Kidney glomerular epithelial cell (primary cell): ENCODE measurements around the gene EPRS1.
"Not testable (repeated sequence)": the region's sequence is repeated elsewhere in the genome, so short reads cannot be mapped to it uniquely, and the experiment has no call there.

Source experiments
- DNase-seq: peaks from one replicate; lab custom pipeline; 2025; lab: John Stamatoyannopoulos, UW

Gene EPRS1

DNA sequence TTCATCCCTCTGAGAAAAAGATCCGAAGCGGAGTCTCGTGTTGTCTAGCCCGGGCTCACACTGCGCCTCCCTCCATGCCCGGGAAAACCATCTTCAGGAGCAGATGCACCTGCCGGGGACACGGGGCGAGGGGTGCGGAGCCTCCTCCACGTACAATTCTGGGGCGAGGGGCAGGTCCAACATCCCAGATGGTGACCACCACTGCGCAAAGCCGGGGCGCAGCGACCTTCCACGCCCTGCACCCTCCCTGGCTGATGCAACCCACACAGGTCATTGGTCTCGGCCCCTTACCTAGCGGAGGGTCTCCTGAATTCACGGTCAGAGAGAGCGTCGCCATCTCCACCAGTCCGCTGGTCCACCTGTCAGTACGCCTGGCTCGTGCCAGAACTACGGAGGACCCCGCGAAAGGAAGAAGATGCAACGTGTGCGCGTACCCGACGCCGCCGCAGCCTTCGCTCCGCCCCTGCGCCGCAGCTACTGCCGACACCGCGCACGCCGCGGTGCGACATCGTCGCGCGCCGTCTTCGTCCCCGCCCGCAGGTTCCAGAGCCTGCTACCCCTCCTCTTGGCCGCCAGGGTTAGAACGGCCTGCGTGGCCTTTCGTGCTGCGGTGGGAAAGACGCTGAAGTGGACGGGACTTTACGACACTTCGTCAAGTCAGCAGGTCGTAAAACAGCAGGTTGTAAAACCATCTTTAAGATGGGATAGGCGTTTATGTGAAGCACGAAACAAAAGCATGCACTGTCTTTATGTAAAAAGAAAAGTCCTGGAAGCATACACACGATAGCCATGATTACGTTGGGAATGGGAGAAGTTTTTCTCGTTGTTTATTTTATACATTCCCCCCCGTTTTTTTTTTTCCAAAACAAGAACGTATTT is at the start of gene EPRS1:
EPRS1 (minus strand) TSS at position 454 of the 879 bp plus-strand sequence; CDS start at position 337, 117 bp downstream.
- peak; percentile 98 for DNase-seq

DNA sequence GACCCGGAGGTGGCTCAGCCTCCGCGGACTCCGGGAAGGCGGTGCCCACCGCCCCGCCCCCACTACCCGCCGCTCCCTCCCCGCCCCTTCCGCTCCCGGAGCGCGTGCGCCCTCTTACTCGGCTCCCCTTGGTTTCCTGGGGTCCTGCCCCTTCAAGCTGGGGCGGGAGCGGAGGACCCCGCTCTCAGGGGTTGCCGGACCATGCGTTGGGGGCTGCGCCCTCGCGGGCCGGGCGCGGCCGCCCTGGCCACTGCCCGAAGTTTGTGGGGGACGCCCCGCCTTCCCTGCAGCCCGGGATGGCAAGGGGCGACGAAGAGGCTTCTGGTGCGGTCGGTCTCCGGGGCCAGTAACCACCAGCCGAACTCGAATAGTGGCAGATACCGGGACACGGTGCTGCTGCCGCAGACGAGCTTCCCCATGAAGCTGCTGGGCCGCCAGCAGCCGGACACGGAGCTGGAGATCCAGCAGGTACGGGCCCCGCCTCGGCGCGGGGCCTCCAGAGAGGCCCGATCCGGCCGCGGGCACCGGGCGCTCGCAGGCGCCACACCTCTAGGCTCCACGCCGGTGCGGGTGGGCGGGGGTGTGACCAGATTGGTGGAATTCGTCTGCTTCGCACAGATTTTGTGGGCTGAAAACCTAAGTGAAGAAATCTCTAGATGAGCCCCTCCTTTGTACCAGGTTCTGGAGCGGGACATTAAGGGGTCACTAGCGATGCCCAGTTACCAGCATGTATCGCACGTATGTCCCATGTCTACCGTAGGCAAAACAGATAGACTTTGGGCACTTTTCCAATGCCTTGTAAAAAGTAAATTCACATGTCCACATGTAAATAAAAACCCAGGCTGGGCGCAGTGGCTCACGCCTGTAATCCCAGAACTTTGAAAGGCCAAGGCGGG is 48.0 kb upstream of the EPRS1 start, which contains the start of gene IARS2:
IARS2 (plus strand) TSS at position 117 of the 896 bp plus-strand sequence; CDS start at position 202, 85 bp downstream.
- peak; percentile 50 for DNase-seq

- no peak for DNase-seq
Observed at GRCh38 chr1:220093361-220094015, 47.2 kb upstream of the EPRS1 start.

GRCh38 chr1:220092694-220093093 is 46.4 kb upstream of the EPRS1 start:
- no peak for DNase-seq

DNA sequence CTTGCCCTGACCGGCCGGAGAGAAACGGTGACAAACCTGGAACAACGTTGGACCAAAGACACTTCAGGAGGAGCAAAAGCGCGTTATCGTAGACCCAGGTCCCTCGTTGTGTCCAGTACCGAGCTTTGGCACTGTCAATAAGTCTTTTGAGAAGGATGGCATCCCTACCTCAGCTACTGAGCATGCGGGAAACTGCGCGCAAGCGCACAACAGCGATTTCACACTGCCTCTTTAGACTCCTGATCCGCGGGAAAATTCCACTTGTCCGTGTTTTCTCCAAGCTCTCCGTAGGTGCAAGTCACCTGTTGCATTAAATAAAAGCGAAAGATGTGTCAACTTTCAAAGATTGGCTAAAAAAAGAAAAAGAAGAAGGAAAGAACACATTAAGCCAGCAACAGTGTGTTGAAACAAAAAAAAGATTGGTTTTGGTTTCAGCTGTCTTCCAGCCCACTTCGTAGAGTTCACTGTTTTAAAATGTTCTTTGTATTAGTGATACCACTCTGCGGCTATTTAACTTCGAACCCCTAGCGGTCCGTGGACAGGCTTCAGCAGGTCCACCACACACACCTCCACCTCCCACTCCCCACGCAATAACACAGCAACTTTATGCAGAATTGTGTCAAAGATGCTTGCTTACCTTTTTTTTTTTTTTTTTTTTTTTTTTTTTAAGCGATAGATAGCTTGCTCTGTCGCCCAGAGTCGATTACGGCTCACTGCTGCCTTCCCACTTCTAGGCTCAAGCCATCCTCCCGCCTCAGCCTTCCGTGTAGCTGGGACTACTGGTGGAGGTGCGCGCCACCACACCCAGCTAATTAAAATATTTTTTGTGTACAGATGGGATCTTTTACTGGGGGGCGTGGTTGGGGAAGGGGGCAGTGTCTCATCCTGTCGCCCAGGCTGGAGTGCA is 43.6 kb upstream of the EPRS1 start, which contains the start of gene BPNT1:
BPNT1 (minus strand) TSS at position 139 of the 907 bp plus-strand sequence. CDS start 9,942 bp downstream, outside the sequence.
- DNase-seq, result peak; percentile 96

- not testable (repeated sequence) for DNase-seq
Observed at GRCh38 chr1:220086261-220086686, 40.0 kb upstream of the EPRS1 start.

DNA sequence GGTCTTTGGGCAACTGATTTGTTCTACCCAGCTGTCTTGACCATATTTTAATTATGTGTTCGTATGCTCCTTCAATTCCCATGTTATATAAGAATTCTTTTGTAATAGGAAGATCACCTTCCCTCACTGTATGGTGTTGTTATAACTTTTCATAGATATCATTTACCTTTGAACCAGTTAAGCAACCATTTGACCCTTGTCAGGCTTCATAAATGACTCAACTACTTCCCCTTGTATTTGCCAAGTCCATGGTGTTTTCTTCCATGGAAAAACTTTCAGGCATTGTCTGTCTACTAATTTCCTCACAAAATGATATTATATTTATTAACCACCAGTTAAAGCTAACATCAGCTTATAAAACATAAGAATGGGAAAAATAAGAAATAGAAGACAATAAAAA is 38.2 kb upstream of the EPRS1 start:
- no peak for DNase-seq

GRCh38 chr1:220077887-220078286 is 31.6 kb upstream of the EPRS1 start:
- DNase-seq, result no peak

DNA sequence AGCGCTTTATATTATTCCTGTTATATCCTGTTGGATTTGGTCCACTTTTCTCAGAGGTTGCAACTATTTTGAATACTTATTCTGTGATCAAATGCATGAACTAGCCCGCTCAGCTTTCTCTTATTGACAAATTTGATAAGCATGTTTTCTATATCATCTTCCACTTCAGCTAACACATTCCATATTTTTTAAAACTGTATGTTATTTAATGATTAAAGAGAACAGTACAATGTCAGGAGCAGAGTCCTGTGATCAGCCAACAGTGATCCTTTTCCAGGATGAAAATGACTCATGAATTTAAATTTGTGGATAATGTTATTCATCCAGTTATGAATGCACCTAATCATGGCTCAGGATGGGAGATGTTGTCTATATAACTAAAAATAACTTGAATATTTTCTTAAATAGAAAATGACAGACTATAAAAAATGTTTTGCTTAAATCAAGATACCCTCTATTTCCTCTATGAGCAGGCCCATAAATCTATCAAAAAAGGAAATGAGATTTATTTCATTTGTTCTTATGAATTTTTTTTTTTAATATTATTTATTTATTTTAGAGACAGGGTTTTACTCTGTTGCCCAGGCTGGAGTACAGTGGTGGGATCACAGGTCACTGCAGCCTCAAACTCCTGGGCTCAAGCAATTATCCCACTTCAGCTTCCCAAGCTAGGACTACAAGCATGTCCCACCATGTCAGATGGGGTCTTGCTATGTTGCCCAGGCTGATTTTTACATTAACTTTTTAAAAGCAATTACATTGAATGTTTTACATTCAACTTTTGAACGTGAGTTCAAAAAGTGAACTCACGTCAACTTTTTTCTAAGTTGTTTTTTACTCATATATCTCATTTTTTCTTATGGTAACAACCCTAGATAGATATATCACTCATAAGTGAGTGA is 30.8 kb upstream of the EPRS1 start:
- DNase-seq, result no peak

DNA sequence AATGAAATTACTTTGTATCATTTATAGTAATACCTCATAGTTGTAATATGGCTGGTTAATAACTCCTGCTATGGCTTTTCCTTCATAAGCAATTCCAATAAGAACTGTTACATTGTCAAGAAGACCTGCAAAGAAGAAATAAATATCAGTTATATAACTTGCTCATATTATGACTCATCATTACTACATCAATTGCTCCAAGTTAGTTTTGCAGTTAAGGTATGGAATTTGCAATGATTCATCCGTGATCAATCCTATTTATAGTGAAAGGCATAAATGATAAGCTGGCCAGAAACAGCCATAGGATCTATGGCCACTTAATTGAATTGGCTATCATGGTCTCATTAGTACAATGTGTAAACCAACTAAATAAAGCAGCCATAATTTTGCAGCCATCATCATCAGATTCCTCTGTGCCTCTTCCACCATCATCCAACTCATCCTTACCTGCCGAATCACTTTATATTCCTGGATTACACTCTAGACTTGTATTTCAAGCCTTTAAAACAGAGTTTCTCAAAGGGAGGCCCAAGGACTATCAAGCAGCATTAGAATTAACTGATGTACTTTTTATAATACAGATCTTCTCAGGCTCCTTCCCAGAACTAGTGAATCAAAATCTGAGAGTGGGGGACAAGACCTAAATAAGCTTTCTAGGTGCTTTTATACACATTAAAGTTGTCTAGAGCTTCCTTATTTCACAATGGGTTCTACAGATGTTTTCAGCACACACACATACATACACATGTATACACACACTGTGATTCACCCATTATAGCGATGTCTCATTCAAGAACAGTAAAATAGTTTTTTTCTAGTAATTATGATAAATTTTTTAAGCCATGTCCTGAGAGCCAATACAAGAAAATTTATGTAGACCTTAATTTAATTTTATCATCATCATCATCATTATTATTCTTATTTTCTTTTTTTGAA is 21.2 kb upstream of the EPRS1 start:
- no peak for DNase-seq

DNA sequence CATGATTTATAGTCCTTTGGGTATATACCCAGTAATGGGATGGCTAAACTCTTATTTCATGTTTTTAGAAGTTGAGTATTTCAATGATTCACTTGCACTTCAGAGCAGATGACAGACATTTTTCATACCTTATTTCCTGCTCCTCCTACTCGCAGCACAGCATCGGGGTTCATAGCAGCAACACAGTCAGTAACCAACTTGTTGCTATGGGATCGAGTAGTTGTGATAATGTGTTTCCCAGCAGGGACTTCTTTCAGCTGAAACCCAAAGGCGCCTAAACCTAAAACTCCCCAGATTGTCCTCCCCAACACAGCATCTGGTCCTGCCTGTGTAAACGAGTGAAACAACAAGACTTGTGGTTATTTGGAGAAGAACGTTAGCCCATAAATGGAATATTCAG is 16.3 kb upstream of the EPRS1 start:
- DNase-seq, result no peak

DNA sequence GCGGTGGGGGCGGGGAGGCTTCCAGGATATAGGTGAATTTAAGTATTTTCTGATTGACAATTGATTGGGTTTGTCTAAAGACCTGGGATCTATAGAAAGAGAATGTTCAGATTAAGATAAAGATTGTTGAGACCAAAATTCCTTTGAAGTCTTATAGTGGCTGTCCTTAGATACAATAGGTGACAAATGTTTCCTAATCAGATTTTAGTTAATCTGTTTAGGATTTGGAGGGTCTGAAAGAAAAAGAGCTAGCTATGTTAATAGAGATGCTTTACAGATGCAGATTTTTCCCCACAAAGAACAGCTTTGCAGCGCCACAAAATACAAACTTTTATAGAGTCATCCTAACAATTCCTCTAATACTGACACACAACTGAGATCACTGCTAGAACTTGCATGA is 14.6 kb upstream of the EPRS1 start:
- DNase-seq, result no peak

- no peak for DNase-seq
Observed at GRCh38 chr1:220056374-220056773, 10.1 kb upstream of the EPRS1 start.

DNA sequence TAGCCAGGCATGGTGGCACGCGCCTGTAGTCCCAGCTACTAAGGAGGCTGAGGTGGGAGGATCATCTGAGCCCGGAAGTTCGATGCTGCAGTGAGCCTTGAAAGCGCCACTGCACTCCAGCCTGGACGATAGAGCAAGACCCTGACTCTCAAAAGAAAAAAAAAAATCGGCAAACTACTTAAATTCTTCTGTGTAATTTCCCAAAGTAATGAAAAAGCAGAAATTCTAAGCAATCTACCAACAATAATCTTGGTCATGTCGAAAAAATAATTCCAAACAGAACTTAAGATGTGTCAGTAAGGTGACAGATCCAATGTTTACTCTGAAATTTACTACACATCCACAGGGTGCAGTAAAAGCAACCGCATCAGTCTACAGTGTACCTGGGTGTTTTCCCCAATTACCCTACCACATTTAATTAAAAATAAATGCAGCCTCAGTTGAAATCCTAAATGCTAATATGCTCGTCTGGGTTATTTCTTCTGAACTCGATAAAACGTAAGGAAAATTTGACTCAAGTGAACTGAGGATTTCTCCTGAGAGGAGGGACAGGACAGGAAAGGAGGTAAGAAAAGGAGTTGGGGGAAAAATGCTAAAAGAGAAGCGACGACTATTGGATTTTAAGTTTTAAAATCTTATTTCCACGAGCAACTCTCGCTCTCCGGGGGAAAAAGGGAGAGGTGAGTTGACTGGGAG is 801 bp downstream of the EPRS1 start:
- DNase-seq, result no peak

GRCh38 chr1:220044678-220045355 is 1.5 kb downstream of the EPRS1 start:
- no peak for DNase-seq

- DNase-seq, result no peak
Observed at GRCh38 chr1:220043646-220044045, 2.7 kb downstream of the EPRS1 start.

- no peak for DNase-seq
Observed at GRCh38 chr1:220040028-220040596, 6.2 kb downstream of the EPRS1 start.
